NCI-H2171 treated with DMSO at 0.1 percent for 48 hours (cell line): ENCODE measurements around the gene KCNK10.

Experiments used
- DNase-seq: peaks from one replicate; lab custom pipeline; 2025; lab: John Stamatoyannopoulos, UW

The KCNK10 gene

DNA sequence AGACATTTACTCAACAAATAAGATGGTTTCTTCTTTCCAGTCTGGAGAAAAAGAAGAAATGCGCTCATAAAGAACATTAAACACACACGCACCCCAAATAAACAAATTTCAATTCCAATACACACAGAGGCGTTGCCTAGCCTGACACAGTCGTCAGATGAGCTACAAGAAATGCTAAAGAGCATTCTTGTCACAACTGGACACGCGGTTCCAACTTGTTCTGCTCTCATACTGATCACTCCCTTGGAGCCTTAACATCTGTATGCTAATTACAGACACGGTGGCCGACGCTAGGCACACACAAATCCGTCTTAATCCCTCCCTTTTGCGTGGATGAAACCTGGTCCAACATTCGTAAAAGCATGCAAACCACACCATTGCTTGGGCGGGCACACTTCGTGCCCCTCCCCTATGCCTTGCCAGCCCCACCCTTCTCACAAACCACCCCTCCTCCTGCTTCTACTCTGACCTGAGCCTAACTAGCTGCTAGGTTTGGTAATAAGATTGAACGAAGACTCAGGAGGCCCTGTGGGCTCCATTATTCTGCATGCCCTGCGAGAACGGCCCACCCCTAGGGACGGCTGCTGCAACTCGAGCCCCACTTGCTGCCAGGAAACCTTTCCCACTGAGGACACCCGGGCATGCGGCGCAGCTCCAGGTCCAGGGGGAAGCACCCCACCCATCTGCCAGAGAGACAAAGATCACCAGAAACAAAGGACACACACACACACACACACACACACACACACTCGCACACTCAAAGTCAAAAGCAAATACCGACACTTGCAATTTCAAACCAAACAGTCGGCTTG lies 1.2 kb downstream of the KCNK10 start:
- peak; percentile 27 for DNase-seq

- no peak for DNase-seq
These were observed 4.7 kb downstream of the KCNK10 start for GRCh38 chr14:88318406-88318805.

DNA sequence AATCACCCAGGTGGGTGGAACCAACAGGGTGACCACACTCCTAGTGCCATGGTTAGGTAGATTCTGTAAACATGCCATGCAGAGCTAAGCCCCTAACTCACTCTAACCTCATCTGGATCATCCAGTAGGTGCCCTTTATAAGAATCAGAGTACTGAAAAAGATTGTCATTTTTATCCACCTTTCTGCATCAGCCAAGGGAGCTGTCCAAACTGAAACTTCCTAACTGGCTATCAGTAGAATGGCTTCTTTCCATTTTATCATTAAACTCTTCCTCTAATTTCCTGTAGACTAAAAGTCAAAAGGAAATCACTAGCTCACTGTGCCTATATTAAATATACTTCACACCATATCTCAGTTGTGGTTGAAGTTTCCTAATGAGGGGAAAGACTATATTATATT lies 6.5 kb downstream of the KCNK10 start:
- no peak for DNase-seq

GRCh38 chr14:88312257-88312656 lies 10.8 kb downstream of the KCNK10 start:
- no peak for DNase-seq

- DNase-seq, result no peak
These were observed 11.3 kb downstream of the KCNK10 start for GRCh38 chr14:88311780-88312179.

DNA sequence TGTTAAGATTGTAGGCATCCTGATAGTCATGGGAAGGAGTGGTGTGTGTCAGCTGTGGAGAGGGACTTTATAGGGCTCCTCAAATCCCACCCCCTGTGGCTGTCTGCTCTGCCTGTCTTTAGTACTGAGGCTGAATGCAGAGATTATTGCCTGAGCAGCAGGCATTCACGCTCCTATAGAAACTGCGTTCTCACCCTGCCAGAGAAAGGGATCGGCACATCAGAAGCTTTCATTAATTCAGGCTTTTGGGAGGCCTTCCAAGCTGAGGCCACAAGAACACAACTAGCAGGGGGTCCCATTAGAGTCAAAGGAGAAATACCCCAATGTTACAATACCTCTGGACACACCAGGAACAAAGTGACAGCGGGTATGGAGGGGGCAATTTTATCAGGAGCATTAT lies 12.6 kb downstream of the KCNK10 start:
- no peak for DNase-seq

DNA sequence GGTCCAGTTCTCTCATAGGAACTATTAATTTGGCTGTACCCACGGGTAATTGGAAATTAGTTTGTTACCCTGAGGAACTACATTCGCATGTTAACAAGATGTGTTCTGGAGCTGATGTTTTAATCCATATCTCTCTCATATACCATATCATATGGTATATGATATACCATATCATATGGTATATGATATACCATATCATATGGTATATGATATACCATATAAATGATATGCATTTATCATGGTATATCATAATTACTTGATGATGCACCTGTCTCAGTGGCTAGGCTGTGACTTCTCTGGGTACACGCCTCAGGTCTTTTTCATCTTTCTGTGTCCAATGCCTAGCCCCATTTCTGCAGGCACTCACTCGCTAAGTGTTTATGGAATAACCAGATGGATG lies 13.0 kb downstream of the KCNK10 start:
- no peak for DNase-seq

DNA sequence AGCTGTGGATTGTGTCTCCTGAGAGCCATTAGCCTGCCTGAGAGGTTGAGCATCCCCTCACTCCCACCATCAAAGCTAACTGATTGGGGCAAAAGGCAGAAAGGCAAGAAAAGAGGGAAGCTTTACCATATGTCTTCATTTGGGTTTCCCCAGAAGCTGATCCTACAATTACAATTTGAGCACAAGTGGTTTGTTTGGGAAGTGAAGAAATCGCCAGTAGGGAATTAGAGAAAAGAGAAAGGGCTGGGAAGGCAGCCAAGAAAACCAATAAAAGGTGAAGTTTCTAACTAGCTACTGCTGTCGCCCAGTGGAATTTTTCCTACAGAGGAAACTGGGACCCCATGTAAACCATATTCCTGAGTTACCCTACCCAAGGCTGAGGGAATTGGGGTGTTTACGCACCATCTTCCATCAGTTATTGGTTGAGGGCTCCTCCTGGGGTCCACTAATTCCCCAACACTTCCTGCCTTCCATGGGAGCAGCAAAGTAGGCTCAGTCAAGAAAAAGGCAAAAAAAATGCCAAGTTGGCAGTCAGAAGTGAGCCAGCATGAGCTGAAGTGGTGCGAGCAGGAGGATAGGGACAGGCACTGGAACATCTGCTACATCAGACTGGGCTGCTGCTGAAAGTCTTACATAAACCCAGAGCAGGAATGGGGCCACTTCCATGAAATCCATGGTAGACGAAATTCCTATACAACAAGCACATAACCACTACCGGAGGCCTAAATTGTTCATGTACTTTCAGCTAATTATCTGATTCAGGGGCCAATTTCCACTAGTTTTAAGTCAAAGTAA lies 17.3 kb downstream of the KCNK10 start:
- peak; percentile 81 for DNase-seq

- no peak for DNase-seq
These were observed 20.0 kb downstream of the KCNK10 start for GRCh38 chr14:88303041-88303440.

- DNase-seq, result no peak
These were observed 21.7 kb downstream of the KCNK10 start for GRCh38 chr14:88301381-88301780.

- no peak for DNase-seq
These were observed 22.3 kb downstream of the KCNK10 start for GRCh38 chr14:88300817-88301216.

DNA sequence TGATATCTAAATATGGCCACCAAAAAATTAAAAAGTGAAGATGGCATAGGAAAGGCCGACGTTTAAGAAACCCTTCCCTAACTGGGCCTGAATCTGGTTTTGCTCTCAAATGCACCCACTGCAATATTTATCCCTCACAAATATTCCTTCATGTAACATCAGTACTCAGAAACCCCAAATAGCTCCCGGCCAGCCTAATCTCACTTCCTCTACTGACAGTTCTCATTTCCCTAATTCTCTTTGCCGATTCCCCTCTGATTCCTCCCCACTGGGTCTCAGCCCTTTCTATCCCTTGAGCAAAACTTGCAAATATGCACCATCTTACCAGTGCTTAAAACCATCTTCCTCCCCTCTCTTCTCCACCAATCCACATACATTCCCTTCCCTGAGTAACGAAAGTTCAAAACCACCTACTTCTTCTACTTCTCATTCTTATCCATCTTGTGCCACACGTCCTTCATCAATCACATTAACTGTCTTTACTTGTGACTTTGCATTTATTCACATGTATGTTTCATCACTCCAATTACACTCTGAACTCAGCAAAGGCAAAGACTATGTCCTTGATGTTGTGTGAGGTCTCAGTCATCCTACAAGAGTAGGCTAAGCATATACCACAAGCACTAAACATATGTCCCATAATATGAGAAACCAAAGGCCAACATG lies 23.1 kb downstream of the KCNK10 start:
- DNase-seq, result no peak

DNA sequence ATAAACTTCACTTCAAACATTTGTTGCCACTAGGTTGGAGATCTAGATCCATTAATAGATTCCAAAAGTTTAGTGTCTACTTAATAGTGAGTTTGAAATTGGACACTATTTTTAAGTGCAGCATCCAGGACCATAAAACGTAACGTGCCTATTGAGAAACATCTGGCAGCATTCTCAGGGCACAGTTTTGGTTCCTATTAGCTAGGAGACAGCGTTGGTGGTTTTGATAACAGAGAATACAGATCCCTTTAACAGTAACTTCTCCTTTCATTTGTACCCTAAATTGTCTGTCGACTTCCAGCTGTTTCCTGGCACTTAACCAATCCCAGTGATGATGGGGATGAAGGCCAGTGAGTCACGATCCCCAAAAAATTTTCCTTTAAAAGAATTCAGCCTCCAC lies 25.8 kb downstream of the KCNK10 start:
- DNase-seq, result no peak

DNA sequence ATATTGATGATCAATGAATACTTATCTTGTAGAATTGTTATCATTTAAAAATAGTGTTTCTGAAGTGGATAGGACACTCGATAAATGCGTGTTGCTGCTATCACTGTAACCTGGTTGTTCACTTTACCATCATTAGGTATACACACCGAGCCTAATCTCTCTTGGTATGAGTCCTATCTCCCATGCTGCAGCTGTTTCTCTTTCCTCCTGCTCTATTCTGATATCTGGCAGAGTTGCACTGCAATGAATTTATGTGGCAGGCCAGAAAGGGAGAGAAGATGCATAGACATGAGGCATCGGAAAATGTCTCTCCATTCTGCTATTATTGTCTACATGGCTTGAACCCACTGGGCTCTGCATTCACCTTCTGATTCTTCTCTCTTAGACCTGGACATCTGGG lies 26.7 kb downstream of the KCNK10 start:
- no peak for DNase-seq

GRCh38 chr14:88289996-88290395 lies 33.1 kb downstream of the KCNK10 start:
- no peak for DNase-seq

GRCh38 chr14:88289234-88289633 lies 33.8 kb downstream of the KCNK10 start:
- DNase-seq, result no peak

DNA sequence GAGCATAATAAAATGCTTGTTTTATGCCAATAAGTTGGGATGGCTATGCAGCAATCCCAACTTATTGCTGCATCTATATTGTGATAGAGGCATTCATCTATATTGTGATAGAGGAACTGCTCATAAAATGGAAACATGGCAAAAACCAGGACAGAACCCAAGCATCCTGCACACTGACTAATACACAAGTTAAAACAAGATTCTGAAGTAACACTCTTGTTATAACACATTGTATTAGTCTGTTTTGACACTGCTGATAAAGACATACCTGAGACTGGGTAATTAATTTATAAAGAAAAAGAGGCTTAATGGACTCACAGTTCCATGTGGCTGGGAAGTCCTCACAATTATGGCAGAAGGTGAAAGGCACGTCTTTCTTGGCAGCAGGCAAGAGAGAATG lies 36.8 kb downstream of the KCNK10 start:
- no peak for DNase-seq

DNA sequence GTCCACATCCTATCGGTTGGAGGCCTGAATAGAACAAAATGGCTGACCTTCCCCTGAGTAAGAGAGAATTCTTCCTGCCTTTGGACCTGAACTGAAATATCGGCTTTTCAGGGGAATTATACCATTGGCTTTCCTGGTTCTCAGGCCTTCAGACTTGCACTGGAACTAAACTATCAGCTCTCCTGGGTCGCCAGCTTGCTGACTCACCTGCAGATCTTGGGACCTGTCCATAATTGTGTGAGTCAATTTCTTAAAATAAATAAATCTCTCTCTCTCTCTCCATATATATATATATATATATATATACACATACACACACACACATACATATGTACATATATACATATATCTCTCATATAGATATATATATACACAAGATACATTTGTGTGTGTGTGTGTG lies 41.6 kb downstream of the KCNK10 start:
- DNase-seq, result no peak

GRCh38 chr14:88276923-88277596 lies 46.0 kb downstream of the KCNK10 start:
- DNase-seq, result no peak

DNA sequence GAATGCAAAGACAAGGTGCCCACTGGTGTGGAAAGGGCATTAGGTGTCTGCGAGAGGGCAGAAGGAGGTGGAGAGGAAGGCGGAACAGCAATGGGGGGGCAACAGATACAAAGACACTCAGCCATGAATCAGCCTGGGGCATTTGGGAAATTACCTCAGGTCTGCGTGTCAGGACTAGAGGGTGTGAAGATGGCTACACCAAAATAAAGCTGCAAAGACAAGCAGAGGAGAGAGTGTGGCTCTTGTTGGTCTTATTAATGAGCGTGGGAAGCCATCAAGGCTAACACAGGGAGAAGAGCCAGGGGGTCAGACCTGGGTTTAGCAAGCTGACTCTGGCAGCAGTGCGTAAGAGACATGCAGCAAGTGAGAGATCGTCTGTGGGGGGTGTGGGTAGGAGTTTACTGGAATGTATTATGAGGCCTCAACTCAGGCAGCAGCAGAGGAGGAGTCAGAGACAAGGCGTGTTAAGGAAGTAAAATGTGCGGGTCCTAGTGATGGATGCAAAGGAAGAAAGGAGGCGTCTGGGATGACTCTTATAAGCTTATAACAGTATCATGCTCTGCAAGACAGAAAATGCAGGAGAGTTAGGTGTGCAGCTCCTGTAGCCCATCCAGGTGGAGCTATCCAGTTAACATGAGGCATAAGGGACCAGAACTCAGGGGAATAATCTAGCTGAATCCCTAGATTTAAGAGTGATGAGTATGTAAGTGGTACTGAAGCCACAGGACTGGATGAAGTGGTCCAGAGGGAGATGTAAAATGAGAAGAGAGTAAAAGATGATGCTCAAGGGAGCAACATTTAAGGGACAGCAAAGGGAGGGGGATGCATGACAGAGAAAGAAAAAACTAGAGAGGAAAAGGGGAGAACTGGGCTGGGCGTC lies 50.4 kb downstream of the KCNK10 start:
- peak; percentile 43 for DNase-seq

- DNase-seq, result no peak
These were observed 51.9 kb downstream of the KCNK10 start for GRCh38 chr14:88271205-88271604.
